Vagina (tissue), 2 donors: ENCODE measurements around the gene RBM42.

Experiments used
- POLR2A ChIP-seq, 2 donors: fragments of 450-650 bp; IDR thresholded peaks; one replicate each; pipeline ENCODE4 v1.6.1; 2017; ENCODE audit warnings: antibody characterized with exemption in 2 of 2, mild to moderate bottlenecking in 2 of 2, moderate library complexity in 2 of 2
- POLR2AphosphoS5 ChIP-seq, 2 donors: sonication (generic); formaldehyde crosslinking; IDR thresholded peaks; one replicate each; pipeline ENCODE4 v1.9.0; 2017; ENCODE audit warnings: antibody characterized with exemption in 2 of 2, mild to moderate bottlenecking in 2 of 2, low read depth in 1 of 2; ENCODE audit not compliant: insufficient read depth in 1 of 2
- TF ChIP-seq, protein P1 (sequence below), 3 experiments: fragments of 450-650 bp in 2 of 3; fragments of 200-600 bp in 1 of 3; sonication (generic) in 1 of 3; IDR thresholded peaks; one replicate each; pipeline ENCODE4 v1.5.1; 2017 to 2019; ENCODE audit warnings: antibody characterized with exemption in 3 of 3, mild to moderate bottlenecking in 2 of 3, moderate library complexity in 2 of 3

DNA sequence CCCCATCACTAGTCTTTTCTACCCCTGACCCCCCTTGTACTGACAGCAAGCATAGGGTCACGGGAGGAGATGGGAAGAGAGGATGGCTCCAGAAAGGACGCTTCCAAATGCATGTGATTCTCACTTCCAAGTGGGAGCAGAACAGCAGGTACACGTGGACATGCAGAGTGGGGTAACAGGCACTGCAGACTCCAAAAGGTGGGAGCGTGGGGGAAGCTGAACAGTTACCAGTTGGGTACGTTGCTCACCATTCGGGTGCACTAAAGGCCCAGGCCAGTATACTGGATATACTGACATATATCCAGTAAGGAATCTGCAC, 10.4 kb downstream of the RBM42 start:
- TF ChIP-seq POLR2AphosphoS5 (IDR thresholded peaks at IDR 0.05; ENCODE audit: insufficient read depth in 1 of 2, low read depth in 1 of 2) (no peak), POLR2A (IDR thresholded peaks at IDR 0.05) (no peak)
- TF ChIP-seq, protein P1, sequence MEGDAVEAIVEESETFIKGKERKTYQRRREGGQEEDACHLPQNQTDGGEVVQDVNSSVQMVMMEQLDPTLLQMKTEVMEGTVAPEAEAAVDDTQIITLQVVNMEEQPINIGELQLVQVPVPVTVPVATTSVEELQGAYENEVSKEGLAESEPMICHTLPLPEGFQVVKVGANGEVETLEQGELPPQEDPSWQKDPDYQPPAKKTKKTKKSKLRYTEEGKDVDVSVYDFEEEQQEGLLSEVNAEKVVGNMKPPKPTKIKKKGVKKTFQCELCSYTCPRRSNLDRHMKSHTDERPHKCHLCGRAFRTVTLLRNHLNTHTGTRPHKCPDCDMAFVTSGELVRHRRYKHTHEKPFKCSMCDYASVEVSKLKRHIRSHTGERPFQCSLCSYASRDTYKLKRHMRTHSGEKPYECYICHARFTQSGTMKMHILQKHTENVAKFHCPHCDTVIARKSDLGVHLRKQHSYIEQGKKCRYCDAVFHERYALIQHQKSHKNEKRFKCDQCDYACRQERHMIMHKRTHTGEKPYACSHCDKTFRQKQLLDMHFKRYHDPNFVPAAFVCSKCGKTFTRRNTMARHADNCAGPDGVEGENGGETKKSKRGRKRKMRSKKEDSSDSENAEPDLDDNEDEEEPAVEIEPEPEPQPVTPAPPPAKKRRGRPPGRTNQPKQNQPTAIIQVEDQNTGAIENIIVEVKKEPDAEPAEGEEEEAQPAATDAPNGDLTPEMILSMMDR (IDR thresholded peaks at IDR 0.05): no peak
